HepG2 (cell line): ENCODE data around the gene TRAP1. TPM values are rescaled to one million over a fixed set of nuclear protein-coding genes. Genes with fewer than 3 reads are reported as not detected.

Experiments
- FOXM1 ChIP-seq: sonication (generic); formaldehyde crosslinking; IDR thresholded peaks from 2 replicates; pipeline ENCODE4 v1.5.0; 2020; ENCODE audit warnings: missing genetic modification reagents
- GATA4 ChIP-seq: sonication (generic); IDR thresholded peaks from 2 replicates; pipeline ENCODE4 v1.6.1; 2016; ENCODE audit warnings: antibody characterized with exemption, low read depth, borderline replicate concordance
- ISL2 ChIP-seq: sonication (generic); formaldehyde crosslinking; IDR thresholded peaks from 2 replicates; pipeline ENCODE4 v1.5.0; 2020; ENCODE audit warnings: missing genetic modification reagents
- KLF9 ChIP-seq: IDR thresholded peaks from 2 replicates; pipeline ENCODE4 v1.6.1; 2016; ENCODE audit warnings: low read depth
- NBN ChIP-seq: fragments of 450-650 bp; conservative IDR thresholded peaks from 2 replicates; pipeline ENCODE4 v1.6.1; 2017
- NFE2L2 ChIP-seq: fragments of 150-350 bp; IDR thresholded peaks from 2 replicates; pipeline ENCODE4 v1.6.1; 2014; ENCODE audit warnings: low read length
- ZFP82 ChIP-seq: sonication (generic); formaldehyde crosslinking; IDR thresholded peaks from 2 replicates; pipeline ENCODE4 v1.5.1; 2020; ENCODE audit warnings: mild to moderate bottlenecking, missing genetic modification reagents, borderline replicate concordance
- ZNF24 ChIP-seq: fragments of 450-650 bp; IDR thresholded peaks from 2 replicates; pipeline ENCODE4 v1.6.1; 2017; ENCODE audit warnings: antibody characterized with exemption, mild to moderate bottlenecking
- ZNF337 ChIP-seq: sonication (generic); formaldehyde crosslinking; IDR thresholded peaks from 2 replicates; pipeline ENCODE4 v1.5.1; 2020; ENCODE audit warnings: missing genetic modification reagents, low read depth, mild to moderate bottlenecking, borderline replicate concordance
- ZNF431 ChIP-seq: sonication (generic); formaldehyde crosslinking; IDR thresholded peaks from 2 replicates; pipeline ENCODE4 v1.9.0; 2022; ENCODE audit warnings: missing genetic modification reagents, low read depth, mild to moderate bottlenecking, borderline replicate concordance
- ZNF432 ChIP-seq: sonication (generic); formaldehyde crosslinking; IDR thresholded peaks from 2 replicates; pipeline ENCODE4 v1.5.0; 2020; ENCODE audit warnings: missing genetic modification reagents, mild to moderate bottlenecking, borderline replicate concordance
- ZNF496 ChIP-seq: sonication (generic); formaldehyde crosslinking; IDR thresholded peaks from 2 replicates; pipeline ENCODE4 v1.8.1; 2023; ENCODE audit warnings: mild to moderate bottlenecking, moderate library complexity, missing genetic modification reagents; ENCODE audit not compliant: insufficient replicate concordance
- ZNF546 ChIP-seq: sonication (generic); formaldehyde crosslinking; conservative IDR thresholded peaks from 2 replicates; pipeline ENCODE4 v1.8.1; 2023; ENCODE audit warnings: mild to moderate bottlenecking, missing genetic modification reagents
- ZNF720 ChIP-seq: sonication (generic); formaldehyde crosslinking; IDR thresholded peaks from 2 replicates; pipeline ENCODE4 v1.4.0; 2020; ENCODE audit warnings: missing genetic modification reagents
- ZNF839 ChIP-seq: sonication (generic); formaldehyde crosslinking; IDR thresholded peaks from 2 replicates; pipeline ENCODE4 v1.4.0; 2020; ENCODE audit warnings: missing genetic modification reagents, mild to moderate bottlenecking, borderline replicate concordance
- ZSCAN12 ChIP-seq: sonication (generic); formaldehyde crosslinking; IDR thresholded peaks from 2 replicates; pipeline ENCODE4 v1.9.0; 2021; ENCODE audit warnings: mild to moderate bottlenecking, missing genetic modification reagents
- polyA plus RNA-seq, 8 experiments: library from polyadenylated mRNA; depleted of rRNA in 3 of 8; stranded (reverse) in 7 of 8; unstranded in 1 of 8; fragments of >200 nt; fragmentation: Illumina TruSeq in 4 of 8; extraction: Trizol in 4 of 8; gene quantifications; 2 replicates each; pipeline versions ENCODE4 v1.2.1 to v1.2.3, GENCODE V29; 2011 to 2016; ENCODE audit warnings: low read depth in 4 of 8, missing spikeins in 1 of 8, mixed read lengths in 1 of 8; ENCODE audit not compliant: insufficient read depth in 1 of 8
- total RNA-seq, 5 experiments: library from RNA; depleted of rRNA; stranded (reverse); fragments of >200 nt; fragmentation: Illumina TruSeq; extraction: Trizol; gene quantifications; 2 replicates each; pipeline ENCODE4 v1.2.3, GENCODE V29; 2016; ENCODE audit warnings: low read depth in 1 of 5
- TF ChIP-seq, protein P1 (sequence below): sonication (generic); formaldehyde crosslinking; IDR thresholded peaks from 2 replicates; pipeline ENCODE4 v1.4.0; 2020; ENCODE audit warnings: missing genetic modification reagents, borderline replicate concordance
- TF ChIP-seq, protein P2 (sequence below): IDR thresholded peaks from 2 replicates; pipeline ENCODE4 v1.6.1; 2016; ENCODE audit warnings: missing genetic modification reagents, missing compliant biosample characterization
- TF ChIP-seq, protein P3 (sequence below): sonication (generic); formaldehyde crosslinking; IDR thresholded peaks from 2 replicates; pipeline ENCODE4 v1.8.0; 2022; ENCODE audit warnings: missing genetic modification reagents, low read depth, mild to moderate bottlenecking, borderline replicate concordance
- TF ChIP-seq, protein P4 (sequence below): sonication (generic); formaldehyde crosslinking; IDR thresholded peaks from 2 replicates; pipeline ENCODE4 v1.4.0; 2020; ENCODE audit warnings: mild to moderate bottlenecking, missing genetic modification reagents
- TF ChIP-seq, protein P5 (sequence below): sonication (generic); formaldehyde crosslinking; IDR thresholded peaks from 2 replicates; pipeline ENCODE4 v1.5.0; 2020; ENCODE audit warnings: missing genetic modification reagents

TRAP1 gene
- total and polyA plus RNA-seq, 2 of the 13 experiments (the other 11 are each of a cell fraction or from before 2014, with no cell fraction given) = 127 to 240 TPM

DNA sequence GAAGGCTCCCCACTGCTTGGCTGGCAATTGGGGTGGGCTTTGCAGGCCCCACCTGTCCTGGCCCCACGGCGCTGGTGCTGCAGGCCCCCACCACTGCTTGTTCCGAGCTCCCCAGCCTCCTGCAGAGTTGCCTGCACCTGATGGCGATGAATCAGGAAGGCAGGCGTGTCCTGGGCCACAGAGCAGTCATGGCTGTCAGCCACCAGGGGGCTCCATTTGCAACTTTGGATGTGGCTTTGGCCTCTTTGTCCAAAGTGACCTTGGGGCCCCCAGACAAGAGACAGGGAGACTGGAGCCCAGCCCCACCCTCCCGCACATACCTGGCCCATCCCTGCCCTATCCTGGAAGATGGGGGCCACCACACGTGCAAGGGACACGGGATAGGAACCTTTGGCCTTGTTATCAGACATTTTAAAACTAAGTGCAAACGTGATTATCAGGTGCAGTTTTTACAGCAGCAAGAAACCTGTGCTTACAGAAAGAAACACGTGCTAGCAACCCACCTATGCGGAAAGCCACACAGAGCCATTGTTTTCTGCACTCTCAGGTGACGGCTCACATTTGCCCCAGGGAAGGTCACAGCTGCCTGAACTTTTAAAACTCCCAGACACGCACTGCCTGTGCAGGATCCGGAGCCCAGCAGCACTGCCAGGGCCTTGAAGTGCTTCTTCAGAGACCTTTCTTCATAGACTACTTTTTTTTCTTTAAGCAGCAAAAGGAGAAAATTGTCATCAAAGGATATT is 62.9 kb downstream of the TRAP1 start, which contains the start of gene DNASE1 (continued):
- TF ChIP-seq, protein P1, sequence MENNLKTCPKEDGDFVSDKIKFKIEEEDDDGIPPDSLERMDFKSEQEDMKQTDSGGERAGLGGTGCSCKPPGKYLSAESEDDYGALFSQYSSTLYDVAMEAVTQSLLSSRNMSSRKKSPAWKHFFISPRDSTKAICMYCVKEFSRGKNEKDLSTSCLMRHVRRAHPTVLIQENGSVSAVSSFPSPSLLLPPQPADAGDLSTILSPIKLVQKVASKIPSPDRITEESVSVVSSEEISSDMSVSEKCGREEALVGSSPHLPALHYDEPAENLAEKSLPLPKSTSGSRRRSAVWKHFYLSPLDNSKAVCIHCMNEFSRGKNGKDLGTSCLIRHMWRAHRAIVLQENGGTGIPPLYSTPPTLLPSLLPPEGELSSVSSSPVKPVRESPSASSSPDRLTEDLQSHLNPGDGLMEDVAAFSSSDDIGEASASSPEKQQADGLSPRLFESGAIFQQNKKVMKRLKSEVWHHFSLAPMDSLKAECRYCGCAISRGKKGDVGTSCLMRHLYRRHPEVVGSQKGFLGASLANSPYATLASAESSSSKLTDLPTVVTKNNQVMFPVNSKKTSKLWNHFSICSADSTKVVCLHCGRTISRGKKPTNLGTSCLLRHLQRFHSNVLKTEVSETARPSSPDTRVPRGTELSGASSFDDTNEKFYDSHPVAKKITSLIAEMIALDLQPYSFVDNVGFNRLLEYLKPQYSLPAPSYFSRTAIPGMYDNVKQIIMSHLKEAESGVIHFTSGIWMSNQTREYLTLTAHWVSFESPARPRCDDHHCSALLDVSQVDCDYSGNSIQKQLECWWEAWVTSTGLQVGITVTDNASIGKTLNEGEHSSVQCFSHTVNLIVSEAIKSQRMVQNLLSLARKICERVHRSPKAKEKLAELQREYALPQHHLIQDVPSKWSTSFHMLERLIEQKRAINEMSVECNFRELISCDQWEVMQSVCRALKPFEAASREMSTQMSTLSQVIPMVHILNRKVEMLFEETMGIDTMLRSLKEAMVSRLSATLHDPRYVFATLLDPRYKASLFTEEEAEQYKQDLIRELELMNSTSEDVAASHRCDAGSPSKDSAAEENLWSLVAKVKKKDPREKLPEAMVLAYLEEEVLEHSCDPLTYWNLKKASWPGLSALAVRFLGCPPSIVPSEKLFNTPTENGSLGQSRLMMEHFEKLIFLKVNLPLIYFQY (CRISPR knock-in tag) = no peak
- no peak for TF ChIP-seq ZNF432
- TF ChIP-seq, protein P2, sequence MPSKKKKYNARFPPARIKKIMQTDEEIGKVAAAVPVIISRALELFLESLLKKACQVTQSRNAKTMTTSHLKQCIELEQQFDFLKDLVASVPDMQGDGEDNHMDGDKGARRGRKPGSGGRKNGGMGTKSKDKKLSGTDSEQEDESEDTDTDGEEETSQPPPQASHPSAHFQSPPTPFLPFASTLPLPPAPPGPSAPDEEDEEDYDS (CRISPR knock-in tag) = no peak; the same call in 1 of the 2 replicates
- no peak for TF ChIP-seq NFE2L2
- no peak for TF ChIP-seq FOXM1
- no peak for TF ChIP-seq NBN
- TF ChIP-seq ZNF720 (CRISPR knock-in tag) = no peak
- TF ChIP-seq ZNF24 = no peak
- TF ChIP-seq GATA4 = no peak
- TF ChIP-seq ZNF839 (CRISPR knock-in tag) = no peak
- TF ChIP-seq ZFP82 (CRISPR knock-in tag) = no peak
- TF ChIP-seq, protein P3, sequence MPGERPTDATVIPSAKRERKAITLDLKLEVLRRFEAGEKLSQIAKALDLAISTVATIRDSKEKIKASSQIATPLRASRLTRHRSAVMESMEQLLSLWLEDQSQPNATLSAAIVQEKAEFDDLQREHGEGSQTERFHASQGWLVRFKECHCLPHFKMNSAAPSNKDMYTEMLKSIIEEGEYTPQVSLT = no peak
- no peak for TF ChIP-seq ZNF431 (CRISPR knock-in tag)
- no peak for TF ChIP-seq ZNF337 (CRISPR knock-in tag)
- TF ChIP-seq, protein P4, sequence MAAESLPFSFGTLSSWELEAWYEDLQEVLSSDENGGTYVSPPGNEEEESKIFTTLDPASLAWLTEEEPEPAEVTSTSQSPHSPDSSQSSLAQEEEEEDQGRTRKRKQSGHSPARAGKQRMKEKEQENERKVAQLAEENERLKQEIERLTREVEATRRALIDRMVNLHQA (CRISPR knock-in tag) = no peak
- no peak for TF ChIP-seq ZSCAN12
- no peak for TF ChIP-seq ZNF546 (CRISPR knock-in tag)
- TF ChIP-seq ISL2 (CRISPR knock-in tag) = no peak
- no peak for TF ChIP-seq ZNF496 (CRISPR knock-in tag)
- TF ChIP-seq KLF9 = no peak
- TF ChIP-seq, protein P5, sequence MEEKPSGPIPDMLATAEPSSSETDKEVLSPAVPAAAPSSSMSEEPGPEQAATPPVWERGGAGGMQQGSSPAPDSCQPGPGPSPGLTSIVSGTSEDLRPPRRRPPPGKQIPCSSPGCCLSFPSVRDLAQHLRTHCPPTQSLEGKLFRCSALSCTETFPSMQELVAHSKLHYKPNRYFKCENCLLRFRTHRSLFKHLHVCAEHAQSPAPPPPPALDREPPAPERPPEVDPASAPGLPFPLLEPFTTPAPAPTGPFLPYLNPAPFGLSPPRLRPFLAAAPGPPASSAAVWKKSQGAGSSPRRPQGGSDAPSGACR (CRISPR knock-in tag) = no peak
